Caco-2 (cell line): Measurements from ENCODE around the gene HES2. TPM values are rescaled to one million over a fixed set of nuclear protein-coding genes. Genes with fewer than 3 reads are reported as not detected.

ENCODE experiments used
- BruUV-seq: library from RNA; stranded (reverse); fragments of 400-500 nt; replicated peaks from 2 replicates; lab custom pipeline; 2021; lab: Mats Ljungman, UMichigan
- CTCF ChIA-PET: fragments of 300-600 bp; sonication (Branson Sonifier 250); formaldehyde crosslinking; loops from one replicate; lab custom pipeline; 2022; ENCODE audit warnings: antibody characterized with exemption; lab: Charles Lee
- POLR2A ChIA-PET: fragments of 300-600 bp; sonication (Branson Sonifier 250); formaldehyde crosslinking; loops from one replicate; lab custom pipeline; 2022; ENCODE audit warnings: antibody characterized with exemption; lab: Charles Lee
- DNase-seq, 2 experiments: peaks; one replicate each; pipeline versions ENCODE4 v3.0.0 to v3.0.0-alpha.2; 2020 to 2022
- H3K27me3 ChIP-seq: replicated peaks from 2 replicates; pipeline ENCODE4 v1.6.0; 2011; ENCODE audit warnings: low read length; ENCODE audit not compliant: control insufficient read depth, insufficient read depth
- H3K36me3 ChIP-seq: 2 replicates; pipeline ENCODE4 v1.5.1; 2011; ENCODE audit warnings: low read length; ENCODE audit not compliant: control insufficient read depth, insufficient read depth
- H3K4me1 ChIP-seq: fragments of 250-450 bp; sonication (Bioruptor Pico); 2 replicates; pipeline ENCODE4 v1.5.1; 2020; ENCODE audit warnings: mild to moderate bottlenecking
- H3K4me3 ChIP-seq: 2 replicates; pipeline ENCODE4 v1.5.1; 2011; ENCODE audit warnings: low read depth, mild to moderate bottlenecking, control low read depth, low read length
- H3K9me3 ChIP-seq: fragments of 250-450 bp; sonication (Bioruptor Pico); 2 replicates; pipeline ENCODE4 v1.5.1; 2020; ENCODE audit warnings: mild to moderate bottlenecking, moderate library complexity
- H3K27ac Mint-ChIP-seq: one replicate; pipeline ENCODE4 v1.8.0; 2022; ENCODE audit warnings: mixed read lengths; ENCODE audit not compliant: unreplicated experiment
- H3K27me3 Mint-ChIP-seq: one replicate; pipeline ENCODE4 v1.8.0; 2022; ENCODE audit warnings: mixed read lengths; ENCODE audit not compliant: insufficient read depth, unreplicated experiment
- H3K36me3 Mint-ChIP-seq: one replicate; pipeline ENCODE4 v1.8.0; 2022; ENCODE audit warnings: mild to moderate bottlenecking, mixed read lengths; ENCODE audit not compliant: insufficient read depth, unreplicated experiment
- H3K4me1 Mint-ChIP-seq: one replicate; pipeline ENCODE4 v1.8.0; 2022; ENCODE audit warnings: low read depth, mixed read lengths; ENCODE audit not compliant: unreplicated experiment
- H3K4me3 Mint-ChIP-seq: one replicate; pipeline ENCODE4 v1.8.0; 2022; ENCODE audit warnings: mild to moderate bottlenecking, moderate library complexity, mixed read lengths; ENCODE audit not compliant: unreplicated experiment
- H3K9me3 Mint-ChIP-seq: one replicate; pipeline ENCODE4 v1.8.0; 2022; ENCODE audit warnings: mixed read lengths; ENCODE audit not compliant: unreplicated experiment
- intact Hi-C: fragments of 100-400 bp; cut with micrococcal nuclease; formaldehyde crosslinking; loops from one replicate; pipeline ENCODE4 v1.10.0; 2022; ENCODE audit not compliant: unreplicated experiment
- total RNA-seq: library from RNA; stranded (reverse); gene quantifications from 2 replicates; pipeline ENCODE4 v1.2.3, GENCODE V29; 2022
- TF ChIP-seq, protein P1 (sequence below), 2 experiments: fragments of 200-600 bp in 1 of 2; IDR thresholded peaks; 1 replicate in 1 of 2; 2 replicates in 1 of 2; pipeline versions ENCODE4 v1.5.1 to v1.8.0; 2011 to 2022; ENCODE audit warnings: antibody characterized with exemption in 1 of 2, control low read depth in 1 of 2, inconsistent platforms in 1 of 2, low read depth in 1 of 2, low read length in 1 of 2, mild to moderate bottlenecking in 1 of 2, moderate library complexity in 1 of 2; ENCODE audit not compliant: insufficient read depth in 1 of 2, severe bottlenecking in 1 of 2, unreplicated experiment in 1 of 2

HES2 gene
- total RNA-seq, 1 experiment from 2014 or later: 0.91 TPM

DNA sequence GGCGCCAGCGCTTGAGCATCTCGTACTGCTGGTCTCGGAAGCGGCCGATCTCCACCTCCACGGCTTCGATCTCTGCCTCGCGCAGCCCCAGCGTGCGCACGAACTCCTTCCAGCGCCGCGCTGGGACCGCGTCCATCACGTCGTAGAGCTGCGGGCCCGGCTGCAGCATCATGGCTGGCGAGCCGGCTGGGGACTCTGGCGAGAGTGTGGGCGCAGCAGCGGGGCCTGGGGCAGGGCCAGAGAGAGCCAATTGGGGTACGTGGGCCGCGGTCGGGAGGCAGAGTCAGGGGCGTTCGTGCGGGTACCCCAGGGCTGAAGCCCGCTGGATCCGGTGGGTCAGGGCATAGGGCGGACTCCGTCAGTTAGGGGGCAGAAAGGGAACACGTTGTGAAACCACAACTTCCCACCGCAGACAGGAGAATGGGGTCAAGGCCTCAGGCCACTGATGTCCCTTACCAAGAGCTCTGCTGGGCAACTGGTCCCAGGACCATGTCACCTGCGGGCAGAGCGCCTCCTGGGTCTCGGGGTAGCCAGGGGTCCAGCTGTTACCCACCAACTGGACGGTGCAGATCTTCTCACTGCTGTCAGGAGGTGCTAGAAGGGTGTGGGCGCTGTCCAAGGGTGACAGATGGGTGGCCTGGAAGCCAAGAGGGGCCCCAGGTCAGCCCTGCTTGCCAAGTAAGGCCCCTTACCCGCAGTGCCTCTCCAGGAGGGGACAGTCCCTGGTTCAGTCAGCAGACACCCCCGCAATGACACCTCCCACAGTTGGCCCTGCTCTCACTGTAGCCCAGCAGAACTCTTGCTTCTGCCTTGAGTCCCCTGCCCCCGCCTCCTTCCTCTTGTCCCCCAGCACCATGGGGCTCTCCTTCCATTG, 42.1 kb upstream of the HES2 start:
- intact Hi-C loops: no loop called here
- Histone ChIP-seq H3K27me3 (no peaks in the 10 kb centered on the region), H3K9me3 (no peaks in the 10 kb centered on the region), H3K4me3 (no peak overlapping the region), H3K4me1 (no peaks in the 10 kb centered on the region), H3K36me3 (peaks cover 1% of the 10 kb centered on the region; the same call in 1 of the 2 replicates)
- Mint-ChIP-seq H3K27me3 (no peaks in the 10 kb centered on the region), H3K27ac (no peak overlapping the region), H3K4me1 (no peaks in the 10 kb centered on the region), H3K36me3 (peaks cover 12% of the 10 kb centered on the region), H3K4me3 (no peak overlapping the region), H3K9me3 (no peaks in the 10 kb centered on the region)
- ChIA-PET CTCF (no interaction called here), POLR2A (no interaction called here)
- TF ChIP-seq, protein P1, sequence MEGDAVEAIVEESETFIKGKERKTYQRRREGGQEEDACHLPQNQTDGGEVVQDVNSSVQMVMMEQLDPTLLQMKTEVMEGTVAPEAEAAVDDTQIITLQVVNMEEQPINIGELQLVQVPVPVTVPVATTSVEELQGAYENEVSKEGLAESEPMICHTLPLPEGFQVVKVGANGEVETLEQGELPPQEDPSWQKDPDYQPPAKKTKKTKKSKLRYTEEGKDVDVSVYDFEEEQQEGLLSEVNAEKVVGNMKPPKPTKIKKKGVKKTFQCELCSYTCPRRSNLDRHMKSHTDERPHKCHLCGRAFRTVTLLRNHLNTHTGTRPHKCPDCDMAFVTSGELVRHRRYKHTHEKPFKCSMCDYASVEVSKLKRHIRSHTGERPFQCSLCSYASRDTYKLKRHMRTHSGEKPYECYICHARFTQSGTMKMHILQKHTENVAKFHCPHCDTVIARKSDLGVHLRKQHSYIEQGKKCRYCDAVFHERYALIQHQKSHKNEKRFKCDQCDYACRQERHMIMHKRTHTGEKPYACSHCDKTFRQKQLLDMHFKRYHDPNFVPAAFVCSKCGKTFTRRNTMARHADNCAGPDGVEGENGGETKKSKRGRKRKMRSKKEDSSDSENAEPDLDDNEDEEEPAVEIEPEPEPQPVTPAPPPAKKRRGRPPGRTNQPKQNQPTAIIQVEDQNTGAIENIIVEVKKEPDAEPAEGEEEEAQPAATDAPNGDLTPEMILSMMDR (IDR thresholded peaks at IDR 0.05; ENCODE audit: insufficient read depth in 1 of 2, low read depth in 1 of 2, low read length in 1 of 2, severe bottlenecking in 1 of 2, unreplicated experiment in 1 of 2): no peak
- BruUV-seq: no TSS peak
- DNase-seq: no peak

DNA sequence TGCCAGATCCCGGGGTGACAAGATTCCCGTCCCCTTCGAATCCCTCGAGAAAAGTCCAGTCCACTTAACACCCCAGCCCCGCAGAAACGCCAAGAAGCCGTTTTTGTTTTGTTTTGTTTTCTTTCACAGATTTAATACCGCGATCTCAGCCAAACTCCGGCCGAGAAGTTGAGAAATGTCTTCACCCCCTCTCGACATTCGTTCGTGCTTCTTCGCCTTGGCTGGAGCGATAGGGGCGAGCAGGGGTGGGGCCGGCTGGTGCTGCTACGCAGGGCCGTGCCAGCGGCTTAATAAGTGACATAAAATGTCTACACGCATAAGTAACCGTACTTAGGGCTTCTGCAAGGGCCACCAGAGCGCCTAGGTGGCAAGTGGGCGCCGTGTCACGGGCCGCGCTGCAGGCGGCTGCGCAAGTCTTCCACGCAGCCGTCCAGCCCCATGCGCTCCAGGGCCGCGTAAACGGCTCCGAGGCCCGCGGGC, 41.4 kb upstream of the HES2 start:
- H3K9me3 ChIP-seq: no peaks in the 10 kb centered on the region
- no TSS peak for BruUV-seq
- TF ChIP-seq, protein P1 (IDR thresholded peaks at IDR 0.05; ENCODE audit: insufficient read depth in 1 of 2, low read depth in 1 of 2, low read length in 1 of 2, severe bottlenecking in 1 of 2, unreplicated experiment in 1 of 2): no peak
- no peak for DNase-seq
- no peak overlapping the region for H3K4me3 ChIP-seq
- H3K4me1 Mint-ChIP-seq: no peaks in the 10 kb centered on the region
- no peak overlapping the region for H3K27ac Mint-ChIP-seq
- intact Hi-C loops: no loop called here
- no peaks in the 10 kb centered on the region for H3K4me1 ChIP-seq
- no peaks in the 10 kb centered on the region for H3K9me3 Mint-ChIP-seq
- H3K4me3 Mint-ChIP-seq: no peak overlapping the region
- H3K27me3 ChIP-seq: no peaks in the 10 kb centered on the region
- H3K27me3 Mint-ChIP-seq: no peaks in the 10 kb centered on the region
- ChIA-PET POLR2A (no interaction called here), CTCF (no interaction called here)
- peaks cover 1% of the 10 kb centered on the region; the same call in 1 of the 2 replicates for H3K36me3 ChIP-seq
- peaks cover 12% of the 10 kb centered on the region for H3K36me3 Mint-ChIP-seq

DNA sequence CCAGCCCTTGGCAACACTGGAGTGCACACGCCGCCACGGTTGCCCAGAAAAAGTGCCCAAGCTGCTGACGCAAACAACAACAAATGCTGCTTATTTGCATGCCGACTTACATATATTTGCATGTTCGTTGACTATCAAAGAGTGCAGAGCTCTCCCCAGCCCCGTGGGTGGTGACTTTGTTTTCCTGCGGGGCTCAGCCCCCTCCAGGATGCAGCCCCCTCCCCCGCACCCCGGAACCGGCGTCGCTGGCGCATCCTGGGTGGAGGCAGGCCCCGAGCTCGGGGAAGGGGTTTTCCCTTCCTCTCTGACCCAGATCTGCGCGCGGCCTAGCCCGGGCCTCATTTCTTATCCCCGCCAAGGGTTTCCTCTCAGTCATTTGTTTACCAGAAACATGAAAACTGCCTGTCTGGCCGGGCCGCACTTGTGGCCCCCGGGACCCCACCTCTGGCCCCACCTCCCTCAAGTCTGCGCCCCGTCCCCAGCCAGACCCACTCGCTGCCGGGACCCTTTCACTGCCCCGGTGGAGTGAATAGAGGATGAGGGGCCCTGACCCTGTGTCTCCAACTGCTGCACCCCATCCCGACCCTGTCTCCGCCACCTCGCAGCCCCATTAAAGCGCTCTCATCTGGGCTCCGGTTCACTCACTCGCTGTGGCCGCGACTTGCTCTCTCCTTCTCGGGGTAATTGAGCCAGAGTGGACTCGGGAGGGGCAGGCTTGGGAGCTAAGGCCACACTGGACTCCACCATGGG, 40.8 kb upstream of the HES2 start:
- H3K27ac Mint-ChIP-seq: no peak overlapping the region
- ChIA-PET CTCF (no interaction called here), POLR2A (no interaction called here)
- no peaks in the 10 kb centered on the region for H3K4me1 Mint-ChIP-seq
- H3K9me3 ChIP-seq: no peaks in the 10 kb centered on the region
- no peak overlapping the region for H3K4me3 ChIP-seq
- H3K9me3 Mint-ChIP-seq: no peaks in the 10 kb centered on the region
- H3K4me1 ChIP-seq: no peaks in the 10 kb centered on the region
- H3K27me3 ChIP-seq: no peaks in the 10 kb centered on the region
- DNase-seq: no peak
- no TSS peak for BruUV-seq
- H3K36me3 ChIP-seq: peaks cover 1% of the 10 kb centered on the region; the same call in 1 of the 2 replicates
- peaks cover 12% of the 10 kb centered on the region for H3K36me3 Mint-ChIP-seq
- intact Hi-C loops: no loop called here
- TF ChIP-seq, protein P1 (IDR thresholded peaks at IDR 0.05; ENCODE audit: insufficient read depth in 1 of 2, low read depth in 1 of 2, low read length in 1 of 2, severe bottlenecking in 1 of 2, unreplicated experiment in 1 of 2): no peak
- H3K4me3 Mint-ChIP-seq: no peak overlapping the region
- H3K27me3 Mint-ChIP-seq: no peaks in the 10 kb centered on the region
